H9 (cell line): Measurements from ENCODE around the gene PTPRC. TPM values are rescaled to one million over a fixed set of nuclear protein-coding genes. Genes with fewer than 3 reads are reported as not detected.

ENCODE experiments used
- DNase-seq: peaks from one replicate; pipeline ENCODE4 v3.0.0-alpha.2; 2017
- H2AFZ ChIP-seq: one replicate; pipeline ENCODE4 v1.6.1; 2013; ENCODE audit warnings: mild to moderate bottlenecking, low read length, control low read depth, moderate library complexity
- H2AK5ac ChIP-seq: 2 replicates; pipeline ENCODE4 v1.6.1; 2013; ENCODE audit warnings: low read length, control low read depth, mixed read lengths; ENCODE audit not compliant: insufficient read length
- H2BK120ac ChIP-seq: one replicate; pipeline ENCODE4 v1.6.1; 2013; ENCODE audit warnings: low read depth, mild to moderate bottlenecking, low read length, control low read depth, inconsistent platforms; ENCODE audit not compliant: poor library complexity, severe bottlenecking
- H2BK12ac ChIP-seq: 2 replicates; pipeline ENCODE4 v1.6.1; 2013; ENCODE audit warnings: low read length, control low read depth, mixed read lengths, low read depth; ENCODE audit not compliant: insufficient read length
- H2BK15ac ChIP-seq: 2 replicates; pipeline ENCODE4 v1.6.1; 2013; ENCODE audit warnings: low read depth, low read length, control low read depth
- H2BK20ac ChIP-seq: one replicate; pipeline ENCODE4 v1.6.1; 2013; ENCODE audit warnings: low read depth, mild to moderate bottlenecking, low read length, control low read depth, inconsistent platforms; ENCODE audit not compliant: poor library complexity, severe bottlenecking
- H2BK5ac ChIP-seq: 2 replicates; pipeline ENCODE4 v1.6.1; 2013; ENCODE audit warnings: low read length, control low read depth, mixed read lengths; ENCODE audit not compliant: insufficient read length
- H3K14ac ChIP-seq: 2 replicates; pipeline ENCODE4 v1.6.1; 2013; ENCODE audit warnings: low read length, control low read depth; ENCODE audit not compliant: insufficient read depth
- H3K18ac ChIP-seq: 2 replicates; pipeline ENCODE4 v1.6.1; 2013; ENCODE audit warnings: low read depth, mild to moderate bottlenecking, mixed read lengths, low read length, control low read depth; ENCODE audit not compliant: insufficient read length
- H3K23ac ChIP-seq: 2 replicates; pipeline ENCODE4 v1.6.1; 2013; ENCODE audit warnings: low read length, control low read depth, mixed read lengths, low read depth; ENCODE audit not compliant: insufficient read length
- H3K23me2 ChIP-seq: 2 replicates; pipeline ENCODE4 v1.6.1; 2013; ENCODE audit warnings: low read depth, mild to moderate bottlenecking, mixed read lengths, low read length, control low read depth; ENCODE audit not compliant: insufficient read length, poor library complexity, severe bottlenecking
- H3K27ac ChIP-seq: 2 replicates; pipeline ENCODE4 v1.5.1; 2013; ENCODE audit warnings: low read length, control low read depth, mixed read lengths, low read depth; ENCODE audit not compliant: insufficient read length
- H3K27me3 ChIP-seq: 2 replicates; pipeline ENCODE4 v1.6.1; 2013; ENCODE audit warnings: low read length, control low read depth, inconsistent platforms; ENCODE audit not compliant: insufficient read depth
- H3K4ac ChIP-seq: 2 replicates; pipeline ENCODE4 v1.6.1; 2013; ENCODE audit warnings: low read depth, mild to moderate bottlenecking, control low read depth, inconsistent platforms, low read length, moderate library complexity
- H3K4me1 ChIP-seq: 2 replicates; pipeline ENCODE4 v1.6.1; 2013; ENCODE audit warnings: low read length, control low read depth, inconsistent platforms; ENCODE audit not compliant: insufficient read depth
- H3K4me2 ChIP-seq: 2 replicates; pipeline ENCODE4 v1.6.1; 2013; ENCODE audit warnings: low read length, control low read depth, mixed read lengths; ENCODE audit not compliant: insufficient read length, insufficient read depth
- H3K56ac ChIP-seq: 2 replicates; pipeline ENCODE4 v1.6.1; 2013; ENCODE audit warnings: low read depth, mild to moderate bottlenecking, mixed read lengths, low read length, control low read depth; ENCODE audit not compliant: insufficient read length
- H3K79me1 ChIP-seq: 2 replicates; pipeline ENCODE4 v1.6.1; 2013; ENCODE audit warnings: low read depth, mild to moderate bottlenecking, moderate library complexity, low read length, control low read depth, inconsistent platforms; ENCODE audit not compliant: insufficient read depth, poor library complexity, severe bottlenecking
- H3K79me2 ChIP-seq: 2 replicates; pipeline ENCODE4 v1.6.1; 2013; ENCODE audit warnings: low read length, control low read depth, inconsistent platforms; ENCODE audit not compliant: insufficient read depth
- H3K9ac ChIP-seq: 2 replicates; pipeline ENCODE4 v1.6.1; 2013; ENCODE audit warnings: low read length, control low read depth, mixed read lengths; ENCODE audit not compliant: insufficient read length; ENCODE audit errors: extremely low read depth
- H3K9me3 ChIP-seq: one replicate; pipeline ENCODE4 v1.6.1; 2013; ENCODE audit warnings: low read depth, low read length, inconsistent platforms; ENCODE audit not compliant: control insufficient read depth
- H3T11ph ChIP-seq: one replicate; pipeline ENCODE4 v1.6.1; 2013; ENCODE audit warnings: mild to moderate bottlenecking, low read length, control low read depth, inconsistent platforms
- H4K20me1 ChIP-seq: one replicate; pipeline ENCODE4 v1.6.1; 2013; ENCODE audit not compliant: control insufficient read depth, insufficient read length, insufficient read depth
- H4K5ac ChIP-seq: 2 replicates; pipeline ENCODE4 v1.6.1; 2013; ENCODE audit warnings: low read depth, mild to moderate bottlenecking, mixed read lengths, low read length, control low read depth; ENCODE audit not compliant: insufficient read length
- H4K8ac ChIP-seq: replicated peaks from 2 replicates; pipeline ENCODE4 v1.6.1; 2013; ENCODE audit warnings: low read length, control low read depth, mixed read lengths, low read depth; ENCODE audit not compliant: insufficient read length
- H4K91ac ChIP-seq: 2 replicates; pipeline ENCODE4 v1.6.1; 2013; ENCODE audit warnings: low read depth, mild to moderate bottlenecking, moderate library complexity, mixed read lengths, low read length, control low read depth; ENCODE audit not compliant: insufficient read length
- H3K27ac Mint-ChIP-seq, 3 experiments: 2 replicates in 2 of 3; 3 replicates in 1 of 3; pipeline ENCODE4 v1.8.0; 2020 to 2021; ENCODE audit warnings: mixed read lengths in 3 of 3, mild to moderate bottlenecking in 1 of 3, moderate library complexity in 1 of 3
- H3K27me3 Mint-ChIP-seq: 2 replicates; pipeline ENCODE4 v1.8.0; 2021; ENCODE audit warnings: low read depth, mild to moderate bottlenecking, moderate library complexity, mixed read lengths
- H3K36me3 Mint-ChIP-seq, 3 experiments: 2 replicates in 2 of 3; 3 replicates in 1 of 3; pipeline ENCODE4 v1.8.0; 2020 to 2021; ENCODE audit warnings: low read depth in 3 of 3, mixed read lengths in 3 of 3; ENCODE audit not compliant: insufficient read depth in 1 of 3
- H3K4me1 Mint-ChIP-seq, 2 experiments: 2 replicates each; pipeline ENCODE4 v1.8.0; 2020; ENCODE audit warnings: mixed read lengths in 2 of 2
- H3K4me3 Mint-ChIP-seq, 2 experiments: 2 replicates in 1 of 2; 3 replicates in 1 of 2; pipeline ENCODE4 v1.8.0; 2020 to 2021; ENCODE audit warnings: mild to moderate bottlenecking in 2 of 2, mixed read lengths in 2 of 2, moderate library complexity in 1 of 2
- H3K9me3 Mint-ChIP-seq, 2 experiments: 2 replicates in 1 of 2; 3 replicates in 1 of 2; pipeline ENCODE4 v1.8.0; 2020; ENCODE audit warnings: mild to moderate bottlenecking in 2 of 2, mixed read lengths in 2 of 2, moderate library complexity in 1 of 2
- CTCF ChIP-seq: fragments of 200-600 bp; sonication (generic); conservative IDR thresholded peaks from 3 replicates; pipeline ENCODE4 v1.8.0; 2021; ENCODE audit warnings: antibody characterized with exemption, mild to moderate bottlenecking
- WGBS: extraction: QIAGEN DNeasy Blood & Tissue Kit; methylation state at CpG from one replicate; pipeline ENCODE4 v1.1.7; 2013; ENCODE audit warnings: missing lambda C conversion rate, low lambda C conversion rate, mixed read lengths; ENCODE audit not compliant: insufficient read length; ENCODE audit errors: extremely low coverage; 5-methylcytosine and 5-hydroxymethylcytosine counted together
- total RNA-seq: library from RNA; stranded (reverse); gene quantifications from 2 replicates; pipeline ENCODE4 v1.2.1, GENCODE V29; 2021

PTPRC gene
- total RNA-seq, 1 experiment from 2014 or later: not detected

DNA sequence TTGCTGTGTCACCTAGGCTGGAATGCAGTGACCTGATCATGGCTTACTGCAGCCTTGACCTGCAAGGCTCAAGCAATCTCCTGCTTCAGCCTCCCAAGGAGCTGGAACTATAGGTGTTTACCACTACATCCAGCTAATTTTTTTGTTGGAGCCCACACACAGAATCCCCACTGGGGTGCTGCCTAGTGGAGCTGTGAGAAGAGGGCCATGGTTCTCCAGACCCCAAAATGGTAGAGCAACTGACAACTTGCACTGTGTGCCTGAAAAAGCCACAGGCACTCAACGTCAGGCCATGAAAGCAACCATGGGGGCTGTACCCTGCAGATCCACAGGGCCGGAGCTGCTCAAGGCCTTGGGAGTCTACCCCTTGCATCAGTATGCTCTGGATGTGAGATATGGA lies 39.1 kb upstream of the PTPRC start:
- no peaks in the 10 kb centered on the region for H4K20me1 ChIP-seq
- no peak overlapping the region for H4K91ac ChIP-seq
- H3K79me2 ChIP-seq: no peaks in the 10 kb centered on the region
- H3K4ac ChIP-seq: no peak overlapping the region
- no peak overlapping the region for H2AFZ ChIP-seq
- H4K8ac ChIP-seq: no peak overlapping the region
- H4K5ac ChIP-seq: no peak overlapping the region
- Mint-ChIP-seq H3K9me3 (peaks cover 9% of the 10 kb centered on the region in 2 experiments; a peak in 4 of 5 replicates), H3K36me3 (peaks cover 9 to 18% (median 10%) of the 10 kb centered on the region in 3 experiments), H3K4me1 (peaks cover 17 to 20% of the 10 kb centered on the region in 2 experiments), H3K4me3 (no peak overlapping the region), H3K27ac (no peak overlapping the region), H3K27me3 (no peaks in the 10 kb centered on the region)
- H3K56ac ChIP-seq: no peak overlapping the region
- H3K79me1 ChIP-seq: no peaks in the 10 kb centered on the region
- no peaks in the 10 kb centered on the region for H3K27me3 ChIP-seq
- no peak overlapping the region for H2AK5ac ChIP-seq
- H3K23me2 ChIP-seq: no peaks in the 10 kb centered on the region
- H3K23ac ChIP-seq: no peak overlapping the region
- no peak overlapping the region for H3K18ac ChIP-seq
- peaks cover 4% of the 10 kb centered on the region for H3K4me1 ChIP-seq
- no peak overlapping the region for H3T11ph ChIP-seq
- H2BK5ac ChIP-seq: no peak overlapping the region
- no peak overlapping the region for H2BK15ac ChIP-seq
- no peak for DNase-seq
- no peak overlapping the region for H3K27ac ChIP-seq
- WGBS: no CpG with 5 or more reads among the region's 2 CpGs
- H2BK20ac ChIP-seq: no peak overlapping the region
- no peak overlapping the region for H3K9ac ChIP-seq
- H3K14ac ChIP-seq: no peak overlapping the region
- TF ChIP-seq CTCF: no peak
- H2BK12ac ChIP-seq: no peak overlapping the region
- no peak overlapping the region for H3K4me2 ChIP-seq
- peaks cover 6% of the 10 kb centered on the region for H3K9me3 ChIP-seq
- no peak overlapping the region for H2BK120ac ChIP-seq
